AG10803 (cell line): ENCODE data around the gene PHF20.

Source experiments
- DNase-seq: peaks from one replicate; pipeline ENCODE4 v3.0.0; 2010; ENCODE audit warnings: low read depth
- H3K4me3 ChIP-seq: 2 replicates; pipeline ENCODE4 v1.5.1; 2011; ENCODE audit warnings: mild to moderate bottlenecking, low read length, control low read depth
- TF ChIP-seq, protein P1 (sequence below): conservative IDR thresholded peaks from 2 replicates; pipeline ENCODE4 v1.5.1; 2011; ENCODE audit warnings: mild to moderate bottlenecking, low read length, control low read depth, inconsistent platforms

Gene PHF20

DNA sequence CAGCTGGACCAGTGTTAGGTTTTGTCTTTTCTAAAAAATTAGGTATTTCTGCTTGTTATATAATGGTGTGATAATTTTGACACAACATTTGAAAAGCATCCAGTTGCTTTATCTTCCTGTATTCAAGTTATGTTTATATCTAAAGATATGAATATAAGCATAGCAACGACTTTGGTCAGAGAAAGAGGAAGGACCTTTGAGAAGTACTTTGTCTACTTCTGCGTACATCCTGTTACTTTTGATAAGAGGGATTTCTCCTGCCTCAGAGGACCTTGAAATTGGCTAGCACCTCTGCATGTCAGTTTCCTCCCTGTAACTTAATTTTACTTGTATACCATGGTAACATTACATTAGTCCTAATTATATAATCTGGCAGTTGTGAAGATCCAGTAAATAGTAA lies 24.8 kb downstream of the PHF20 start:
- TF ChIP-seq, protein P1, sequence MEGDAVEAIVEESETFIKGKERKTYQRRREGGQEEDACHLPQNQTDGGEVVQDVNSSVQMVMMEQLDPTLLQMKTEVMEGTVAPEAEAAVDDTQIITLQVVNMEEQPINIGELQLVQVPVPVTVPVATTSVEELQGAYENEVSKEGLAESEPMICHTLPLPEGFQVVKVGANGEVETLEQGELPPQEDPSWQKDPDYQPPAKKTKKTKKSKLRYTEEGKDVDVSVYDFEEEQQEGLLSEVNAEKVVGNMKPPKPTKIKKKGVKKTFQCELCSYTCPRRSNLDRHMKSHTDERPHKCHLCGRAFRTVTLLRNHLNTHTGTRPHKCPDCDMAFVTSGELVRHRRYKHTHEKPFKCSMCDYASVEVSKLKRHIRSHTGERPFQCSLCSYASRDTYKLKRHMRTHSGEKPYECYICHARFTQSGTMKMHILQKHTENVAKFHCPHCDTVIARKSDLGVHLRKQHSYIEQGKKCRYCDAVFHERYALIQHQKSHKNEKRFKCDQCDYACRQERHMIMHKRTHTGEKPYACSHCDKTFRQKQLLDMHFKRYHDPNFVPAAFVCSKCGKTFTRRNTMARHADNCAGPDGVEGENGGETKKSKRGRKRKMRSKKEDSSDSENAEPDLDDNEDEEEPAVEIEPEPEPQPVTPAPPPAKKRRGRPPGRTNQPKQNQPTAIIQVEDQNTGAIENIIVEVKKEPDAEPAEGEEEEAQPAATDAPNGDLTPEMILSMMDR: no peak

DNA sequence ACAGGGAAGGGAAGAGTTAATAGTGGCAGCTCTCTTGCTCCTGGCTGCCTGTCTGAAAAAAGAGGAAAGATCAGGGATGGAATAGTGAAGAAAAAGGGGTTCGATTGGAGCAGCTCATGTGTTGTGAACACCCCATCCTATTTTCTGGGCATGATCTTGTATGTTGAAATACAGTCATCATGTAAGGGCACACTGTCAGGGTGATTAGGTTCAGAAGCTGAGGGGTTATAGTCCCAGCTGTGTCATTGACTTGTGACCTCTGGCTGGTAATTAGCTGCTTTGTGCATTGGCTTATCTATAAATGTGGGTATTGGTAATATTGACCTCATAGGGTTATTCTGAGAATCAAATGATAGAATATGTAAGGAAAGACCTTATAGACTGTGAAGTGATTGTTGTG lies 30.1 kb downstream of the PHF20 start:
- TF ChIP-seq, protein P1: no peak
- DNase-seq: no peak

More for the DNA sequence above, 24.8 kb downstream of the PHF20 start:
- H3K4me3 ChIP-seq: no peak overlapping the region
- DNase-seq: no peak

DNA sequence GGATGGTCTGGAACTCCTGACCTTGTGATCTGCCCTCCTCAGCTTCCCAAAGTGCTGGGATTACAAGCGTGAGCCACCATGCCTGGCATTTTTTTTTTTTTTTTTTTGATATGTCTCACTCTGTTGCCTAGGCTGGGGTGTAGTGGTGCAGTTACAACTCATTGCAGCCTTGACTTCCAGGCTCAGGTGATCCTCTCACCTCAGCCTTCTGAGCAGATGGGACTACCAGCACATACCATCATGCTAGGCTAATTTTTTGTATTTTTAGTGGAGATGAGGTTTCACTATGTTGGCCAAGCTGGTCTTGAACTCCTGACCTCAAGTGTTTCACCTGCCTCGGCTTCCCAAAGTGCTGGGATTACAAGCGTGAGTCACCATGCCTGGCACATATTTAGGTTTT lies 34.3 kb downstream of the PHF20 start:
- DNase-seq: no peak
- no peak overlapping the region for H3K4me3 ChIP-seq
- TF ChIP-seq, protein P1: no peak

More for the DNA sequence above, 30.1 kb downstream of the PHF20 start:
- no peak overlapping the region for H3K4me3 ChIP-seq

DNA sequence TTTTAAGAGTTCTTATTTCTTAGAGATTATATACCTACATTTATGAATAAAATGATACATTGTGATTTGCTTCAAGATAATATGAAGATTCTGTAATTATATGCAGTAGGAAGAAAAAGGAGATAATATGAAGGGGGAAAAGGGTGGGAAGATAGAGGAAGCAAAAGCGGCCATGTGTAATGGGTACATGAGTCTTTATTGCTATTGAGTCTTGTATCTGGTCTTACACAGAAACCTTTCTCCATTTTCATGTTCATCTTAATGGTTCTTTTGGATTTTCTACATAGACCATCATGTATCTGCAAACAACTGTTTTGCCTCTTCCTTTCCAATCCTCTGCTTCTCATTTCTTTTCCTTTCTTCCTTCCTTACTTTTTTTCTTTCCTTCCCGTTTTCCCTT lies 36.1 kb downstream of the PHF20 start:
- H3K4me3 ChIP-seq: no peak overlapping the region
- no peak for DNase-seq
- TF ChIP-seq, protein P1: no peak

DNA sequence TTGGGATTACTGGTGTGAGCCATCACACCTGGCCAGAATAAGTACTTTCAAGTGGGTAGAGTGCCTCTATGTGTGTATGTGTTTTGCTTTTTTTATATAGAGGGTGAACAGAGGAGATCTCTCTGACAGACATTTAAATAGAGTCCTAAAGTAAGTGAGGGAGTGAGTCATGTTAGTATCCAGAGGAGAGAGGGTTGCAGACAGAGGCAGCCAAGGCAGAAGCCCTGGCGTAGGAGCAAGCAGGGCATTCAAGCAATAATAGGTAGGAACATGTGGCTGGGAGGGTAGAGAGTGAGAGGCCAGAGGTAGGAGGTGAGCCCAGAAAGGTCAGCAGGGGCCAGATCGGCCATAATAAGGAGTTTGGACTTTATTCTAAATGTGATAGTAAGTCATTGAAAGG lies 48.9 kb downstream of the PHF20 start:
- TF ChIP-seq, protein P1: no peak
- peak; percentile 39 for DNase-seq
- no peak overlapping the region for H3K4me3 ChIP-seq

DNA sequence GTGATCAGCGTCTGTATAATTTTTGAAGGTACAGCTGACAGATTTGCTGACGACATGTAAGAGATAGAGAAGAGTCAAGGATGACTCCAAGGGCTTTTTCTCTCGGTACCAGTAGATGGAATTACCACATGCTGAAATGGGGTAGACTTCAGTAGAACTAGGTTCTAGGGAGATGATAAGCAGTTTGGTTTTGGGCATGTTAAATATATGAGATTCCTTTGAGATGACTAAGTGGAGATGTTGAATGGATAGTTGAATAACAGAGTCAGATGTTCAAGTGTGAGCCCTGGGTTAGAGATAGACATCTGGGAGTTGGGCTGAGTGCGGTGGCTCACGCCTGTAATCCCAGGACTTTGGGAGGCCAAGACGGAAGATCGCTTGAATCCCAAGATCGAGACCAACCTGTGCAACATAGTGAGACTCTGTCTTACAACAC lies 50.0 kb downstream of the PHF20 start:
- TF ChIP-seq, protein P1: no peak
- no peak overlapping the region for H3K4me3 ChIP-seq
- peak; percentile 82 for DNase-seq

DNA sequence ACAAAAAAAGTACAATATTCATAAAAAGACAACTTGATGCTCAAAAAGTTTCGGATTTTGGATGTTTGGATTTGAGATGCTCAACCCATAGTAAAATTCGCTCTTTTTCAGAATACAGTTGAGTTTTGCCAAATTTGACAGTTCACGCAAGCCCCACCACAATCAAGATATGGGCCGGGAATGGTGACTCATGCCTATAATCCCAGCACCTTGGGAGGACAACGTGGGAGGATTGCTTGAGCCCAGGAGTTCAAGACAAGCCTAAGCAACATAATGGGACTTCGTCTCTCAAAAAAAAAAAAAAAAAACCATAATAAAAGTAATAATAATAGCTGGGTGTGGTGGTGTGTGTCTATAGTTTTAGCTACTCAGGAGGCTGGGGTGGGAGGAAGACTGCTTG lies 51.3 kb downstream of the PHF20 start:
- H3K4me3 ChIP-seq: no peak overlapping the region
- TF ChIP-seq, protein P1: no peak
- DNase-seq: no peak
